Colonic mucosa (tissue), 4 donors: ENCODE data around the gene CUL4B. TPM values are rescaled to one million over a fixed set of nuclear protein-coding genes. Genes with fewer than 3 reads are reported as not detected.
A peak's percentile ranks its signal among the peaks of the same experiment; 100 is the strongest.
"Not testable (repeated sequence)": the region's sequence is repeated elsewhere in the genome, so short reads cannot be mapped to it uniquely, and the experiment has no call there.

Source experiments
- DNase-seq: peaks from one replicate; pipeline ENCODE4 v3.0.0-alpha.2; 2020
- H3K27ac ChIP-seq: fragments of 200-600 bp; one replicate; pipeline ENCODE4 v1.8.0; 2021
- H3K27me3 ChIP-seq: fragments of 200-600 bp; one replicate; pipeline ENCODE4 v1.8.0; 2021
- H3K36me3 ChIP-seq: fragments of 200-600 bp; one replicate; pipeline ENCODE4 v1.8.0; 2021
- H3K4me1 ChIP-seq: fragments of 200-600 bp; one replicate; pipeline ENCODE4 v1.8.0; 2021; ENCODE audit warnings: mild to moderate bottlenecking
- H3K4me3 ChIP-seq: fragments of 200-600 bp; one replicate; pipeline ENCODE4 v1.8.0; 2021
- H3K9ac ChIP-seq, 2 donors: one replicate each; pipeline ENCODE4 v1.7.0; 2013; ENCODE audit warnings: control low read depth in 2 of 2, low read depth in 2 of 2, low read length in 2 of 2
- H3K9me3 ChIP-seq: fragments of 200-600 bp; one replicate; pipeline ENCODE4 v1.8.0; 2021
- CTCF ChIP-seq: fragments of 200-600 bp; IDR thresholded peaks from one replicate; pipeline ENCODE4 v1.8.0; 2022; ENCODE audit warnings: antibody characterized with exemption, mild to moderate bottlenecking
- intact Hi-C: fragments of 100-400 bp; cut with DNase I; formaldehyde crosslinking; loops from one replicate; pipeline ENCODE4 v1.14.1; 2022
- total RNA-seq, 2 donors: library from RNA; stranded (reverse); fragmentation: NEBNext Ultra II Directional in 1 of 2; extraction: Animal tissue kit (Norgen Biotek cat#: 25700) in 1 of 2; gene quantifications; one replicate each; pipeline ENCODE4 v1.2.1, GENCODE V29; 2021
- donor health status: healthy.
- donor health status: DM: no; HTN: no; CAD: no.
- donor health status: DM: no; HTN: no; CAD: no.

CUL4B gene
- 10 to 100 TPM; 29.7 to 38.1 TPM for total RNA-seq

- H3K9me3 ChIP-seq, result no peaks in the 10 kb centered on the region
- H3K9ac ChIP-seq, result peak within 1 kb of the TSS; percentile 80 to 83
- H3K27ac ChIP-seq, result peak within 1 kb of the TSS; percentile 82
- TF ChIP-seq CTCF, result no peak
- H3K36me3 ChIP-seq, result no peaks in the 10 kb centered on the region
- no peaks in the 10 kb centered on the region for H3K4me1 ChIP-seq
- H3K27me3 ChIP-seq, result no peaks in the 10 kb centered on the region
- intact Hi-C loops, result no loop called here
- H3K4me3 ChIP-seq, result peak within 1 kb of the TSS; percentile 41
- peak; percentile 94 for DNase-seq
Observed at GRCh38 chrX:120560842-120561633, at the start of gene CUL4B. CUL4B (minus strand) TSS chrX:120560962; CDS start chrX:120560638, 324 bp downstream.

- intact Hi-C loops, result no loop called here
- no peaks in the 10 kb centered on the region for H3K4me1 ChIP-seq
- no peaks in the 10 kb centered on the region for H3K27me3 ChIP-seq
- H3K36me3 ChIP-seq, result no peaks in the 10 kb centered on the region
- TF ChIP-seq CTCF, result no peak
- peak overlapping the region; percentile 42 to 74 for H3K9ac ChIP-seq
- peak overlapping the region; percentile 75 for H3K27ac ChIP-seq
- DNase-seq, result peak; percentile 37
- H3K4me3 ChIP-seq, result peak overlapping the region; percentile 43
- H3K9me3 ChIP-seq, result no peaks in the 10 kb centered on the region
Observed at GRCh38 chrX:120604361-120604782, 43.6 kb upstream of the CUL4B start.

- peak within 1 kb of the TSS; percentile 42 to 74 for H3K9ac ChIP-seq
- TF ChIP-seq CTCF, result no peak
- H3K4me1 ChIP-seq, result no peaks in the 10 kb centered on the region
- H3K27ac ChIP-seq, result peak within 1 kb of the TSS; percentile 75
- intact Hi-C loops, result no loop called here
- H3K9me3 ChIP-seq, result no peaks in the 10 kb centered on the region
- H3K27me3 ChIP-seq, result no peaks in the 10 kb centered on the region
- peak within 1 kb of the TSS; percentile 43 for H3K4me3 ChIP-seq
- peak; percentile 84 for DNase-seq
- no peaks in the 10 kb centered on the region for H3K36me3 ChIP-seq
Observed at GRCh38 chrX:120603707-120604360, 43.1 kb upstream of the CUL4B start, which contains the start of gene MCTS1. MCTS1 (plus strand) TSS chrX:120604101; CDS start chrX:120604237, 136 bp downstream.

- intact Hi-C loops, result no loop called here
- no peak overlapping the region for H3K27ac ChIP-seq
- H3K27me3 ChIP-seq, result no peaks in the 10 kb centered on the region
- H3K9ac ChIP-seq, result no peak overlapping the region
- no peak overlapping the region for H3K4me3 ChIP-seq
- H3K36me3 ChIP-seq, result no peaks in the 10 kb centered on the region
- TF ChIP-seq CTCF, result no peak
- no peaks in the 10 kb centered on the region for H3K9me3 ChIP-seq
- H3K4me1 ChIP-seq, result no peaks in the 10 kb centered on the region
- no peak for DNase-seq
Observed at GRCh38 chrX:120585702-120586101, 24.9 kb upstream of the CUL4B start.

GRCh38 chrX:120575379-120576114 is 14.8 kb upstream of the CUL4B start:
- TF ChIP-seq CTCF, result no peak
- H3K9me3 ChIP-seq, result no peaks in the 10 kb centered on the region
- no peak for DNase-seq
- H3K36me3 ChIP-seq, result no peaks in the 10 kb centered on the region
- intact Hi-C loops, result no loop called here
- H3K27me3 ChIP-seq, result no peaks in the 10 kb centered on the region
- H3K9ac ChIP-seq, result no peak overlapping the region
- no peaks in the 10 kb centered on the region for H3K4me1 ChIP-seq
- H3K4me3 ChIP-seq, result no peak overlapping the region
- no peak overlapping the region for H3K27ac ChIP-seq

GRCh38 chrX:120573806-120574205 is 13.0 kb upstream of the CUL4B start:
- H3K4me3 ChIP-seq, H3K9ac ChIP-seq, H3K36me3 ChIP-seq, H3K27me3 ChIP-seq, H3K4me1 ChIP-seq, H3K9me3 ChIP-seq, DNase-seq, H3K27ac ChIP-seq, intact Hi-C loops: not testable (repeated sequence)
